HG03354 (cell line): ENCODE measurements around the gene MNT.

Experiments
- ATAC-seq: cut with Tn5 transposase; IDR thresholded peaks from one replicate; pipeline ENCODE4 v1.9.1; 2021; ENCODE audit warnings: mild to moderate bottlenecking; ENCODE audit not compliant: unreplicated experiment, poor library complexity, severe bottlenecking

MNT gene

DNA sequence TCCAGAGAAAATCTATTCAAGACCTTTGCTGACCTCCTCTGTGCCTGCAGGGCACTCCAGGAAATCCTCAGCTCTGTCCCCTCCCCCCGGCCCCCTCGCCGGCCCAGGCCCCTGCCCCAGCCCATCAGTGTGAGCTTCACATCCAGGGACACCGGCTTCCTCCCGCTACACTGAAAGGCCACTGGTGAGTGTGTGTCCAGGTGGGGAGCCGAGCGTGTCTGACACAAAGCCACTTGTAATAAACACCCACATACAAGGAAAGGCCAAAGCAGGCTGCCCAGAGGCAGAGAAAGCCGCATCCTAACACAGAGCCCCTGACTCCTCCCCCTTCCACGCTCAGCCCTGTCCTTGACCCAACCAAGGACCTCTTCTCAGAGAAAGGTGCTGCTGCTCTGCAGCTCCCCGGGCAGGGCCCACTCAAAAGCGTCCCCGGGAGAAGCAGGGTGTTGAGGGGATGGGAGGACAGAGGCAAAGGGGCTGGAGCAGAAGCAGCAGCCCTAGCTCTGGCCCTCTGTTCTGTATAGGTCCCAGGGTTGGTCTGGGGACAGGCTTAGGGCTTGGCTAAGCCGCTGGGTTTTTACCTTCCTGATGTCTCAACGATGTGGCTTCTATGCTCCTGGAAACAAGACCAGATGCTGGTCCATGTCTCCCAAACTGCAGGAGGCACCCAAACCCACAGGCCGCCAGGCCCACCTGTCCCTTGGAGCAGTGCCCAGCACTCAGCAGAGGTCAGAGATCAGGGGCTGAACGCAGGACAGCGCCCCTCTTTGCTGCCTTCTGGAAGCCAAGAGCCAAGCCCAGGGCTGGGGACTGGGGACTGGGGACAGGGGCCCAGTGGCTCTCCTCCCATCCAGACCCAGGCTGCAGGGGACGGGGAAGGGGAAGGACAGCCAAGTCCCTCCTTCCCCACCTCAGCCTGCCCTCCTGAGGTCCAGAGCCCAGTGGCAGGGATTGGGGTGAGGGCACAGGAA lies 15.3 kb downstream of the MNT start:
- ATAC-seq: no peak

DNA sequence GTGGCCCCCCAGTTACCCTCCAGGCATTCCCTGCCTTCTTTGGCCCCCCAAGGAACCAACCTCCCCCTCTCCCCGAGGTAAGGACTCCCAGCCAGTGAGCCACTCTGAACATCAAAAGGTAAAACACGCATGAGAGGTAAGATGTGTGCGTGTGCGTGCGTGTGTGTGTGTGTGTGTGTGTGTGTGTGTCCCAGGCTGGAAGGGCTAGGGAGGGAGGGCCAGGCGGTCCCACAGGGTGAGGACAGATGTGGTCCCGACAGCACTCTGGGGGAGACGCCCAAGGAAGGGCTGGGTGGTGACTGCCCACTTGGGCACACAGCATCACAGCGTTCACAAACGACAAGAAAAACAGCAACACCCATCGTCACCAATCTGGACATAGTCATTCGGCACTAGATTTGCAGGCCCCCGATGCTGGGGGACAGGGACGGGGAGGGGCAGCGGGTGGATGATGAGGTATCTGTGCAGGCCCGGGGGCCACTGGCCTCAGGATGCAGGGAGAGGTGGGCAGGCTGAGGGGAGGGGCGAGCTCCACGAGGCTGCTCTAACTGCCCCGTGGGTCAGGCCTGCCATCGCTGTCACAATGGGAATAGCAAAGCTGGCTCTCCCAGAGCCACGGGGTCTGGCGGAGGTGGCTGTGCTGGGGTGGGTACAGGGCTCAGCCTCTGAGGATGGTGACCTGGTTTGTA lies 16.3 kb downstream of the MNT start:
- no peak for ATAC-seq

DNA sequence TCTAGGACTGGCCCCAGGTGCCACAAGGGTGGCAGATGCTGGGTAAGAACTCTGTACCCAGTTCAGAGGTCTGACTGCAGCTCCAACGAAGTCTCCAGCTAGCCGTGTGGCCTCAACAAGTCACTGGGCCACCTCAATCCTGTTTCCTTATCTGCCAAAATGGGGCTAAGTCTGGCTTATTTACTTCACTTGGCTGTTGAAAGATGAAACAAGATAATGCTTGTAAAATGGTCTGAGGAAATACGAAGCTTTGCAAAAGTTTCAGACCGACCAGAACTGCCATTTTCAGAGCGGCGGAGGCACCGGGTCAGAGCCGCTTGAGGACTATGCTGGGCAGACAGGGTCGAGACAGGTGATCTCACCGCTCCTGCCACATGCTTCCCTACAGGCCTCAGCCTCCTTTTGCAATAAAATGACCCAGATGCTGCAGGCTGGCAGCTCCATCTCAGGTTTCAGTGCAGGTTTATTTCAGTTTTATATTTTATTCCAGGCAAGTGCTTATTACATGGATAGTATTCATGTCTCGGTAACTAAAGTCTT lies 17.2 kb downstream of the MNT start:
- ATAC-seq: no peak

DNA sequence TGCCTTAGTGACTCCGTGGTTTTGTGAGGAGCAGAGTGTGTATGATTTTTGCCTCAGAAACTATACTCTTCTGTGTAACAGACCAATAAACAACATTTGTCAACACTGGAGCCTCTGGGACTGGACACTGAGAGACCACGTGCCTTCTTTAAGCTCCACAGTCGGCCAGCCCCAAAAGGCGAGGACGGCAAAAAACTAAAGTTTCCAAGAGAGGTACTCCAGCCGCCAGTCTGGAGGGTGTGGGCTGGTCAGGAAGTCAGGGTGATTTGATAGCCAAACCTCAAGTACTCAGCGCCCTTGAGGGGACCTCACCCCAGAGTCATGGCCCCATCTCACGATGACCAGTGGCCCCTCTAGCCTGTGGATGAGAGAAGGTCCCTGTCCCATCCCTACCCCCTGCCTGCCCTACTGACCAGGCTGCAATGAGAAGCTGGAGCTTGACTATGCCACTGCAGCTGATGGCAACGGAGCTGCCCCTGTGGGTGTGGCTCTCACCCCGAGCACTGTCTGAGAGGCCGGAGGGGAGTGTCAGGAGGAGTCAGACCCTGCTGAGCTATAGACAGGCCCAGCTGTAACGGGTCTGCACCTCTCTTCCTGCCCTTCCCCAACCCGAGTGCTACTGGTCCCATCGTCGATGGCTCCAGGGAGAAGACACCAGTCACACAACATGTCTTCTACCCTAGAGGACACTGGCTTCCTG lies 19.8 kb downstream of the MNT start:
- no peak for ATAC-seq

DNA sequence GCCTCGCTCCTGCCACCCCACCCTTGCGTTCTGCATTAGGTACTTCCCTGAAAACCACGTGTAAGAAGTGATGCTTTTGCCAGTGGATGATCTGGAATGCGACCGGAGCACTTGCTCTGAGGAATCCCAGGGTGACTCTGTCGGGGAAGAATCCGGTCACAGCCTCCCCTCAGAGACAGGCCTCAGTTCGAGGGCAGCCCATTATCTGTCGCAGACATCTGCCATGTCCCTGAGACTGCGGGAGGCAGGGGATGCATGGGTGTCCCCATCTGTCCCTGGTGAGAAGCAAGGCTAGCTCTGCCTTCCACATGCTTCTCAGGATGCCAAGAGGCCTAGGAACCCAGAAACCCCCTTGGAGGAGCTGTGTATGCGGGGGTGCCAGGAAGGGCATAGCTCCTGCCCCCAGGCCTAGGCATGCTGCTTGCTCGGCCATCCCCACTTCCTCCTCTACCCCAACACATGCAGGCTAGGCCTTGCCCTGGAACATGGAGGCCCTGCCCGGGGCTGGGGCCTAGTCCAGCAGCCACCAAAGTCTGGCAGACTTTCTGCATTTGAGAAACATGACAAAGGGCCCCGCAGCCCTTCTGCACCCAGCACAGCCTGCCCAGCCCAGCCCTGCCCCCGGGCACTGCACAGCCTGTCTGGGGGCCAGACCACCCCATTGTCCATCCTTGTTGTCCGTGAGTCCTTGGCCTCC lies 20.5 kb downstream of the MNT start:
- ATAC-seq: no peak

DNA sequence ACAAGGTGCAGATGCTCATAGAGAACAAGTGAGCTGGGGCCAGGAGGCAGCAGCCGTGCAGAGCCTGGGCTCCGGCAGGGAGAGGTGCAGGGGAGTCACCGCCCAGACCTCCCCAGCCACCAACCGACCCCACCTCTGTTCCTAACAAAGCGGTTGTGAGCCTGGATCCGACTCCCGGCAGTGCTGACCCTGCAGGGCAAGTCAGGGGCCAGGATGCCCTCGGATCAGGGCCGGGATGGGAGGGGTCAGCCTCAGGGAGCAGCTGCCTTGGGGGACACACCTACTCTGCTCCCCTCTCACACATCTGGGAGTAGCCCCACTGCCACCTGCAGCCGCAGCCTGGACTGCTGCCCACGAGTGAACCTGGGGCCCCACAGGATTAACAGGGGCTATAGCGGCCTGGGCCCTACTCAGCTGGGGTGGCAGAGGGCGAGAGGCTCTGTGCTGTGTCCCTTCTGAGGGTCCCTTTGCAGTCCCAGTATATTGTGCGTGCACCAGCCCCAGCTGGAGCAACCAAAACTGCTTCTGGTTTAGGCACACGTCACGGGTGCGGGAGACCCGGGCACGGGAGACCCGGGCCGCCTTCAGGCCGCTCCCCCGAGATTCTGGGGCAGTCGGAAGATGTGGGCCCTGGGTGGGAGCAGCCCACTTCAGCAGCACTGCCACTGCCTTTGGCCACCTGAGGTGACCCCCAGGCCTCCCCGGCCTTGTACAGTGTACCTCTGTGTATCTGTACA lies 21.2 kb downstream of the MNT start:
- no peak for ATAC-seq

DNA sequence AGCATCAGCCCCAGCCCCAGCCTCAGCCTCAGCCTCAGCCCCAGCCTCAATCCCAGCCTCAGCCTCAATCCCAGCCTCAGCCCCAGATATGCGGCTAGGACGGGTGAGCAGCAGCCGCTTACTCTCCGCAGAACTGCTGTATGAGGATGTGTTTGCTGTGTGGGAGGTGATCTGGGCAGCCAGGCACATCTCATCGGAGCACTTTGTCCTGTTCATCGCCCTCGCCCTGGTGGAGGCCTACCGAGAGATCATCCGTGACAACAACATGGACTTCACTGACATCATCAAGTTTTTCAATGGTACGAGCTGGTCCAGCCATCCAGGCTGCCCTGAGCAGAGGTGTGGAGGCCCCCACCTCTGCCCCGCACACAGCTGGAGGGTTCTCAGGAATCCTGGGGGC lies 22.0 kb downstream of the MNT start:
- no peak for ATAC-seq

DNA sequence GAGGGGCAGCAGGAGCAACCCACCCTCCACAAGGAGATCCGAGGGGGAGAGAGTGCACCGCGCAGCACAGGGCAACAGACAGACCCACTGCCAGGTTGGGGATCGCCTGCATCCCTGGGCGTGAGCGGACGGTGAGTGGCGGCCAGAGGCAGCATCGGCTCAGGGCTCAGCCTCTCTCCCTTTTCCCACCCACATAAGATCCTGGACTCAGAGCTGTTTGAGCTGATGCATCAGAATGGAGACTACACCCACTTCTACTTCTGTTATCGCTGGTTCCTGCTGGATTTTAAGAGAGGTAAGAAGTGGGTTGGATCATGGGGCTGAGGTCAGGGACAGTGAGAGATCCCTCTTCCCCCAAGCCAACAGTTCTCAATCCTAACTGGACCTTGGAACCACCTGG lies 23.2 kb downstream of the MNT start:
- no peak for ATAC-seq

DNA sequence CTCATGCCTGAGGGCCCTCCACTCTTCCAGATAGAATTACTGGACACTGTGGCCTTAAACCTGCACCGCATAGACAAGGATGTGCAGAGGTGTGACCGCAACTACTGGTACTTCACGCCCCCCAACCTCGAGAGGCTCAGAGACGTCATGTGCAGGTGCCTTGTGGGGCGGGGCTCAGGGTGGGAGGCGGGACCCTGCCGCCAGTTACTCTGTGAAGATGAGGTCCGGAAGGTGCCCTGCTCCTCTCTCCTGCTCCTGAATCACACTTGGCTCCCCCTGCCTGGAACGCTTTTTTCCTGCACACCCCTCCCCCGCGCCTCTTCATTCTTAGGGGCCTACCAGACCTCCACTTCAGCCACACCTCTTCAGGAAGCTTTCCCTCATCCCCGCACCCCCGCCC lies 24.8 kb downstream of the MNT start:
- no peak for ATAC-seq

DNA sequence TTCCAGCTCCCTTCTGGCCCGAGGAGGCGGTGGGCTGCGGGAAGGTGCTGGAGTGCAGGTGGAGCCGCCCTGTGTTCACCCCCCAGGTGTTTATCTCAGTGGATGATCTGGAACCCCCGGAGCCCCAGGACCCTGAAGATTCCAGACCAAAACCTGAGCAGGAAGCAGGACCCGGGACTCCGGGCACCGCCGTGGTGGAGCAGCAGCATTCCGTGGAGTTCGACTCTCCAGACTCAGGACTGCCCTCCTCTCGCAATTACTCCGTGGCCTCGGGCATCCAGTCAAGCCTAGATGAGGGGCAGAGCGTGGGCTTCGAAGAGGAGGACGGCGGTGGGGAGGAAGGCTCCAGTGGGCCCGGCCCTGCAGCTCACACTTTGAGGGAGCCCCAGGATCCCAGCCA lies 25.5 kb downstream of the MNT start:
- ATAC-seq: no peak

DNA sequence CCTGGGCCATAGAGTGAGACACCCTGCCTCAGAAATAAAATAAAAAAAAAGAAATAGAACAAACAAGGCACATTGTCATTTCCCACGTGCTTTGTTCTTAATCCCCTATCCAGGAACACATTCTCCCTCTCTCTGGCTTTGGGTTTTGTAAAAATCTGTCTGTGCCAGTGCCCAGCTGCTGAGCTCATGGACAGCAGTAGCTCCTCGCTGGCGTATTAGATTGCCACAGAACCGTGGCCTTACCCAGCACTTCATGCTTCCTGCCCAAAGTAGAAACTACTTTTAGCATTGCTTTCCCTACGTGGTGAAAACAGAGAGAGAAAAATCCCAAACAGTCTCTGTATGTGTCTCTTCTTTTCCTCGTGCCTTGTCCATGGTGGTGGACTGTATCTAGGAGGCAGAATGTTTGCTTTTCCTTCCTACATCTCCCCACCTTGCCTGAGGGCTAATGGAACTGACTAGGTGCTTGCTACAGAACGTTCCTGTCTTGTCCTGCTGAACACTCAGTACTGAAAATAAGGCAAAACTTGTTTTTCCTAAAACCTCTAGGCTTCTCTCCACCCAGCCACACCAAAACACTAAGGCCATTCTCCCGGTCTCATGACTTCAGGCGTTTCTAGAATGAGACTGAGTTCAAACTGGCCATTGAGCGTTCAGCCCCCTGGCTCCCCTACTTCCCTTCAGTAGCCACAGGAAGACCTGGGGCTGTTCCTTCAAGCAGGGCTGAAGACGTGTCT lies 26.1 kb downstream of the MNT start:
- ATAC-seq: no peak

DNA sequence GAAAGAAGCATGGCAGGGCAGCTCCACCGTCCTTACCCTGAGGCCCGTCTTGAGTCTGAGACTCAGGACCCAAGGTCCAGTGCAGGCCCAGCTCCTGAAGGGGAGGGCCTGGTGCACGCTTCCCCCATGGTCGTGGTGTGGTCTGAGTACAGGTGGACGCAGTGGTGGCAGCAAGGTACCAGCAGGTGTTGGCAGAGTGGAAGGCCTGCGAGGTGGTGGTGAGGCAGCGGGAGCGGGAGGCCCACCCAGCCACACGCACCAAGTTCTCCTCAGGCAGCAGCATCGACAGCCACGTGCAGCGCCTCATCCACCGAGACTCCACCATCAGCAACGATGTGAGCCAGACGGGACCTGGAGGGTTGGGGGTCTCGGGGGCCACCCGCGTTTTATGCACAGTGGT lies 27.7 kb downstream of the MNT start:
- no peak for ATAC-seq

DNA sequence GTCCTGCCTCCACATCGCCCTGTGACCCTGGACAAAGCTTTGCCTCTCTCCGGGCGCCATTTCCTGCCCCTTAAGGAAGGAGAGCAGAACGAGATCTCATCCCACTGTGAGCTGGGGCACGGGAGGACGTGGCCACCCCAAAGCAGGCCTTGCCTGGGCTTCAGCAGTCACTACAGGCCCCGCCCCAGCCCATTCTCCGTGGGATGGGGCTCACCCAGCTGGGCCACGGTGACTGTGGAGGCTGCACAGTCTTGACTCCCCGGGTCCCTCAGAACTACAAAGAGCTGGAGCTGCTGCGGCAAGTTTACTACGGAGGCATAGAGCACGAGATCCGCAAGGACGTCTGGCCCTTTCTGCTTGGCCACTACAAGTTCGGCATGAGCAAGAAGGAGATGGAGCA lies 28.2 kb downstream of the MNT start:
- ATAC-seq: no peak

DNA sequence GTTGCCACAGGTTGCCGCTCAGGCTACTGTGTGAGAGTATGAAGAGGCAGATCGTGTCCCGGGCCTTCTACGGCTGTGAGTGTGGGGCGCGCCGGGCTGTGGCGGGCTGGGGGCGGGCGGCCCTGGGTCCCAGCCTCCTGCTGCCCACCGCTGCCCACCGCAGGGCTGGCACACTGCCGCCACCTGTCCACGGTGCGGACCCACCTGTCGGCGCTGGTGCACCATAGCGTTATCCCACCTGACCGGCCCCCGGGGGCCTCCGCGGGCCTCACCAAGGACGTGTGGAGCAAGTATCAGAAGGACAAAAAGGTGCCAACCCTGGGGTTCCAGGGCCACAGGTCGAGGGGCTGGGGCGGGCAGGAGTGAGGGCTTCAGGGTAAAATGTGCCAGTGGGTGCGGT lies 28.7 kb downstream of the MNT start:
- no peak for ATAC-seq

DNA sequence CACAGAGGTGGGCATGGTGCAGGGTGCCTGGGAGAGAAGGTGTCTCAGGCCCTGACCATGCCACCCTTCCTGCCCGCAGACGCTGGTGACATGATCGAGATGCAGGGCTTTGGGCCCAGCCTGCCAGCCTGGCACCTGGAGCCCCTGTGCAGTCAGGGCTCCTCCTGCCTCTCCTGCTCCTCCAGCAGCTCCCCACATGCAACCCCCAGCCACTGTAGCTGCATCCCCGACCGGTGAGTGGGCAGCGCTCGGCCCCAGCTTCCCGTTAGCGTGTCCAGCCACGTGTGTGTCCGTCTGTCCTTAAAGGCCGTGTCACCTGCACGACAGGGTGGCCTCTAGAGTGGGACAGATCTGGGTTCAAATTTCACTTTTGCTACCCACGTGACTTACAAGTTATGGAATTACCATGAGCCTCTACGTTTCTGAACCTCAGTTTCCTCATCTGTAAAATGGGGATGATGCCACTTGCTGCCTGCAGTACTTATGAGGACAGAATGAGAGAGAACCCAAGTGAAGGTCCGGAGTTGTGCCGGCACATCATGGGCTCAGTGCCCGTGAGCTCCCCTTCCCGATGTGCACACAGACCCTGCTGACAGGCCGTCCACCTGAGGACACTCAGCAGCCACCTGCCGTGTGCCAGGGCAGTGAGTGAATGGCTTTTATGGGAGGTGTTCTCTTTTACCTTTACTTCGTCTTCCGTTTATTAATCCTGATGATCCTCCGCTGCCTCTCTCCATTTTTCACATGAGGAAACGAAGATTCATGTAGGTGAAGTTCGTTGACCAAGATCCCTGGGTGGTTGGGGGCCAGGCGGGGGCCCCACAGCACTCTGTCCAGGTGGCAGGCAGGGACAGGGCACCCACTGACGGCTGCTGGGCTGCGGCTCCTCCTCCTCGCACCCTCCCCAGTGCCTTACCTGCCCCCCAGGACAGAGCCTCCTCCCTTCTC lies 29.4 kb downstream of the MNT start:
- ATAC-seq: no peak

DNA sequence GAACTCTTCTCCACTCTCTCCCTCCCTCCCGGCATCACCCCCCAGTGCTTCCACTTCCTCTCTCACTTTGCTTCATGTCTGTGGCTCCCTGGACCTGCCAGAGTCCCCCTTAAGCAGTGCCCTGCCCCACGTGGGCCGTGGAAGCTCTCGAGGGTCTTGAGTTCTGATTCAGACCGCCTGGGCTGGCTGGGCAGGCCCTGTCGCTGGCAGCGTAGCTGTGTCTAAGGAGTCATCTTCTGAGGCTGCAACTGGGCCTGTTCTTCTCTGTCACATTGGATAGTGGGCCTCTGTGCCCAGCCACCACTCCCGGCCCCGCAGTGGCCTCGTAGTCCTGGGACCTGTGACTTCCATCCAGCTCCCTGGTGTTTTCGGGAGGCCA lies 30.7 kb downstream of the MNT start:
- ATAC-seq: no peak

DNA sequence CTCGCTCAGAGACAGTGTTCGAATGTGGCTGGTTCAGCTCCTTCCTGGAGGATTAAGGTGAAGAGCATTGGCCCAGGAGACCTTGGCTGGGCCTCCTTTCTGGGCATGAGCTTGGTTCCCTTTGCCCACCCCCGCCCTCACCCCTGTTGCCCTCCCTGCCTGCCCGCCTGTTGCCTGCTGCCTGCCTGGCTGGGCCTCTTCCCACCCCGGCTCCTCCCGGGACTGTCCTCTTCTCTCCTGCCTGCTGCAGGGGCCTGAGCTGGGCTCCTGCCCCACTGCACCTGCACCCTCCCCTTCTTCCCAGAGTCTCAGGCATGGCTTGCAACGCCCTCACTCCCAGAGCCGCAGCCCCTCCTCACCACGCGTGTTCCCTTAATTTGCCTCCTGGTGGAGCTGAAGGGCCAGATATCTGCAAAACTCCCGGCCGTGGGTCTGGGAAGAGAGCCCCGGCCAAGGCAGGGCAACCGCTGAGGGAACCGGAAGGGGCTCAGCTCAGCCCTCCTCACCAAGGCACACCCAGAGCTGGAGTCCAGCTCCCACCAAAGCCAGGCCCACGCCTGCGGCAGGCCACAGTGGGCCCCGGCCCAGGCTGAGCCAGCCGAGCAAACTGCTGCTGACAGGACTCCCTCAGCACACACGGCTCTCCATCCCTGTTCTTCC lies 31.2 kb downstream of the MNT start:
- no peak for ATAC-seq
